Esophagus squamous epithelium (tissue), 4 donors: ENCODE measurements around the gene XRCC6.

ENCODE experiments used
- CTCF ChIP-seq, 6 experiments: fragments of 450-650 bp in 4 of 6; fragments of 200-600 bp in 2 of 6; sonication (generic) in 2 of 6; IDR thresholded peaks; one replicate each; pipeline ENCODE4 v1.5.1; 2016 to 2019; ENCODE audit warnings: antibody characterized with exemption in 6 of 6, mild to moderate bottlenecking in 4 of 6, moderate library complexity in 4 of 6
- POLR2A ChIP-seq, 4 donors: fragments of 450-650 bp; IDR thresholded peaks; one replicate each; pipeline ENCODE4 v1.6.1; 2017; ENCODE audit warnings: antibody characterized with exemption in 4 of 4, mild to moderate bottlenecking in 4 of 4, moderate library complexity in 3 of 4

DNA sequence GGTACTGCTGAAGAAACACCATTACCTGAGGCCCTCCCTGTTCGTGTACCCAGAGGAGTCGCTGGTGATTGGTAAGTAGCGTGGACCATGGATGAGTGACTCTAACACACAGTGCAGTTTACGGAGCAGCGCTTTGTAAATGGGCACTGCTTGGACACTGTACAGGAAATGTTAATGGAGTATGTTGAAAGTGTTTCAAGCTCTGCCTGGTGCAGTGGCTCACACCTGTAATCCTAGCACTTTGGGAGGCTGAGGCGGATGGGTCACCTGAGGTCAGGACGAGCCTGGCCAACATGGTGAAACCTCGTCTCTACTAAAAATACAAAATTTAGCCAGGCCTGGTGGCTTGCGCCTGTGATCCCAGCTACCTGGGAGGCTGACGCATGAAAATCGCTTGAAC, 29.7 kb downstream of the XRCC6 start:
- TF ChIP-seq CTCF (IDR thresholded peaks at IDR 0.05) (no peak), POLR2A (IDR thresholded peaks at IDR 0.05) (no peak)
